ENCODE data around the gene OSBPL6.

OSBPL6 gene

GRCh38 chr2:178427458-178427857 is 233.1 kb downstream of the OSBPL6 start (continued):
- TF ChIP-seq ZNF513 (tag by site-specific recombination; IDR thresholded peaks at IDR 0.05) = no peak
- TF ChIP-seq GFI1B (tag by site-specific recombination; IDR thresholded peaks at IDR 0.05) = no peak
- TF ChIP-seq ZNF658 (tag by site-specific recombination; IDR thresholded peaks at IDR 0.05) = no peak
- TF ChIP-seq ZNF549 (tag by site-specific recombination; IDR thresholded peaks at IDR 0.05) = no peak
- no peak for TF ChIP-seq ZBTB8A (tag by site-specific recombination; IDR thresholded peaks at IDR 0.05)
- TF ChIP-seq ZNF433 (tag by site-specific recombination; IDR thresholded peaks at IDR 0.05; ENCODE audit: low read depth) = no peak
- TF ChIP-seq ZBTB26 (tag by site-specific recombination; optimal IDR thresholded peaks at IDR 0.05) = no peak

- ChIA-PET POLR2A (interaction anchor here (0.5 to 1.6 kb wide), 3 partner anchors 14 to 84 kb away, joined by 3 to 7 read pairs (median 5); partner anchors contain the start of genes PJVK and PRKRA), CTCF (interaction anchor here (0.6 to 1.9 kb wide), 5 partner anchors 9 to 122 kb away, joined by 3 to 5 read pairs (median 4); no protein-coding TSS in a partner anchor)
- no peak overlapping the region for H3K27ac ChIP-seq (ENCODE audit: extremely low read depth, low read depth, low read length)
- H3K36me3 ChIP-seq (ENCODE audit: control insufficient read depth in 2 of 2, insufficient read depth in 1 of 2, low read length in 2 of 2) = peaks cover 14 to 73% of the 10 kb centered on the region in 2 experiments
- H3K9me3 ChIP-seq (ENCODE audit: control insufficient read depth, insufficient read depth, low read depth, low read length) = no peaks in the 10 kb centered on the region
- no peak overlapping the region for H3K4me3 ChIP-seq (ENCODE audit: low read depth, low read length)
- H3K4me1 ChIP-seq (ENCODE audit: control insufficient read depth, insufficient read depth, low read length) = no peaks in the 10 kb centered on the region
- no peak for TF ChIP-seq HOXA7 (CRISPR knock-in tag; IDR thresholded peaks at IDR 0.05; ENCODE audit: borderline replicate concordance)
- TF ChIP-seq ZBTB20 (tag by site-specific recombination; IDR thresholded peaks at IDR 0.05) = no peak
- TF ChIP-seq ZNF747 (tag by site-specific recombination; IDR thresholded peaks at IDR 0.05) = no peak
- no peak for TF ChIP-seq ZNF629 (tag by site-specific recombination; IDR thresholded peaks at IDR 0.05)
- TF ChIP-seq ZBTB26 (tag by site-specific recombination; optimal IDR thresholded peaks at IDR 0.05) = no peak
- TF ChIP-seq ZNF548 (tag by site-specific recombination; IDR thresholded peaks at IDR 0.05) = no peak
- TF ChIP-seq ZNF140 (tag by site-specific recombination; IDR thresholded peaks at IDR 0.05) = no peak
- TF ChIP-seq ZNF580 (tag by site-specific recombination; IDR thresholded peaks at IDR 0.05) = no peak
- TF ChIP-seq ZNF560 (tag by site-specific recombination; IDR thresholded peaks at IDR 0.05; ENCODE audit: borderline replicate concordance) = no peak
- no peak for TF ChIP-seq ZNF571 (tag by site-specific recombination; IDR thresholded peaks at IDR 0.05)
- no peak for TF ChIP-seq ZBTB6 (tag by site-specific recombination; IDR thresholded peaks at IDR 0.05)
- TF ChIP-seq YY1 (tag by site-specific recombination; IDR thresholded peaks at IDR 0.05) = no peak
- TF ChIP-seq ZNF843 (tag by site-specific recombination; IDR thresholded peaks at IDR 0.05) = no peak
- no peak for TF ChIP-seq ZSCAN23 (tag by site-specific recombination; IDR thresholded peaks at IDR 0.05)
- no peak for TF ChIP-seq ZFP37 (tag by site-specific recombination; IDR thresholded peaks at IDR 0.05)
- no peak for TF ChIP-seq ZSCAN16 (tag by site-specific recombination; IDR thresholded peaks at IDR 0.05)
- no peak for TF ChIP-seq ZNF221 (tag by site-specific recombination; IDR thresholded peaks at IDR 0.05; ENCODE audit: borderline replicate concordance)
- no peak for TF ChIP-seq ZNF792 (tag by site-specific recombination; IDR thresholded peaks at IDR 0.05)
- TF ChIP-seq SETDB1 (IDR thresholded peaks at IDR 0.05; ENCODE audit: insufficient read length, low read length) = no peak
- TF ChIP-seq HIC1 (tag by site-specific recombination; IDR thresholded peaks at IDR 0.05) = no peak
These were observed 234.1 kb downstream of the OSBPL6 start for GRCh38 chr2:178428396-178428806.

Data from HEK293 (cell line).